HG03565 (cell line): Measurements from ENCODE around the gene SLC26A2.

Experiments
- ATAC-seq: cut with Tn5 transposase; IDR thresholded peaks from one replicate; pipeline ENCODE4 v1.9.1; 2021; ENCODE audit warnings: mild to moderate bottlenecking, moderate library complexity; ENCODE audit not compliant: unreplicated experiment

The SLC26A2 gene

GRCh38 chr5:149961186-149961685 lies 678 bp downstream of the SLC26A2 start:
- no peak for ATAC-seq

DNA sequence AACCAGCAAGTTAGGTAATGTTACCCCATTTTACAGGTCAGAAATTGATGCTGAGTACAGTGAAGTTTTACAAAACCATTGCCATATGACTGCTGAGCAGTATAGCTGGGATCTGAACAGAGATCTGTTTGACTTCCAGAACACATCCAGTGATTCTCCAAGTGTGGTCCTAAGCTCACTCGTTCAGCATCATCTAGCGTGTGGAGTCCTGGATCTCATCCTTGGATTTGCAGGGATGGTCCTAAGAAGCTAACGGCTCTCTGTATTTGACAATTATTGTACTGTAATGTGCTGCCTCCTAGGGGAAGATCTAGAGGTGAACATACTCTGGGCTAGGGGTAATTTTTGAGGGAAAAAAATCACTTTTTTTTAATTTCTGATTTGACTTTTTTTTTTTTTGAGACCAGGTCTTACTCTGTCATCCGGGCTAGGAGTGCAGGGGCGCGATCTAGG lies 1.4 kb downstream of the SLC26A2 start:
- no peak for ATAC-seq

GRCh38 chr5:149962601-149963300 lies 2.2 kb downstream of the SLC26A2 start:
- no peak for ATAC-seq

GRCh38 chr5:149963729-149964128 lies 3.2 kb downstream of the SLC26A2 start:
- no peak for ATAC-seq

- ATAC-seq: no peak
Observed at GRCh38 chr5:149966946-149967345, 6.4 kb downstream of the SLC26A2 start.

DNA sequence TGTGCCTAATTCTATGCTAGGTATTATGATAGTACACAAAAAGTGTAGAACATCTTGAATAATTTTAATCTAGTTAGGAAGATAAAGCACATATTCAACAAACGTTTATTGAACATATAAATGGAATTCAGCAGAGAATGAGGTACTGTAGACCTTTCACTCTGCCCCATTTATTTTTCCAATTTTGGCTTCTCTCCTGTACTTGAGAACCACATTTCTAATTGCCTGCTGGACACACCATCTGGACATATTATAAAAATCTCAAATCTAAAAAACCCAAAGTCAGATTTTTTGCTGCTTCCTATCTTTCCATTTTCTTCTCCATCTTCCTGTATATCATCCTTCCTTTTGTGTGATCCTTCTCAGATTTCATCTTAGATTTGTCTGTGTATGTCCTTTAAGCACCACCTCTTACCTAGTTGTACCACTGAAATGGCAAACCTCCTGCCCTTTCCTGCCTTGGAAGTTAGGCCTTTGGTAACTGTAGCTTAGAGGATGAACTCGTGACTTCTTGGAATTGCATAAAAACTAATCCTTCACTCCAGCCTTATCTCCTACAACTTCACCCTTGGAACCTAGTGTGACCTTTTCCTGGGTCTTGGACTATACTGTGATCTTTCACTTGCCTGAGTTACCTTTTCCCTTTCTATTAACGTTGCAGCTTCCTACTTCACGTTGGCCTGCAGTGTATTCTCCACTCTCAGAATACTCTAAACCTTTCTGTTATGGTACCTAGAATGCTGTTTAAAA lies 8.8 kb downstream of the SLC26A2 start:
- no peak for ATAC-seq

DNA sequence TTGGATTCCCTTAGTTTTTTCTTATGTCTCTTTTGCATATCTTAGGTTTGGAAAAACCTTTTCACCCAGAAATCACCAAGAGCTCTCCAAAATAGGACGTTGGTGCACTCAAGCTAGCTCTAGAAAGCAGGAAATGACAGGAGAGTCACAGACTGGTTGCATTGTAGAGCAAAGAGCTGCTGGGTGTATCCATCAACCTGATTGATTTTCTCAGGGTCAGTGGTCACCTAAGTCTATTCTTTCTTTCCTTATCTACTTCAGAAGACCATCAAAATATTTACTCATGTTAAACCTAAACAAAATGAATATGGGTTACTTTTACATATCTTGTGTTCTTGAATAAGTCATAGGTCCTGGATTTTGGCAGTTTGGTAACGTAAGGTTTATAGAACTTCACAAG lies 14.9 kb downstream of the SLC26A2 start:
- ATAC-seq: no peak

DNA sequence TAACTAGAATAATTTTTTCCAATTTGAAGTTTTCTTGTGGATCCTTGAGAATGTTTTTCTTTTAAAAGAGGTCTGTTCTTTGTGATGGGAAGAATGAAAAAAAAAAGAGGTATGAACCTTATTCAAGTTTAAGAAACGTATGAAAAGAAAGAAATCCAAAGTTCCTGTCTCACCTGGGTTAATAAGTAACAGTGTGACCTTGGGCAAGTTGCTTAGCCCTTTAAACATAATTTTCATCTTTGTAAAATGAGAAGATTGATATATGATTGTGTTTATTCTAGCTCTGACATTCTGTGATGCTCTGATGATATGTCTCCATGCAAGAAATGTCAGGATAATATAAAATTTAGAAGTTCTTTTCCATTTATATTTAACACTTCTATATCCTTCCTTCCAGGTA lies 19.3 kb downstream of the SLC26A2 start:
- no peak for ATAC-seq

GRCh38 chr5:149981206-149981605 lies 20.6 kb downstream of the SLC26A2 start:
- ATAC-seq: no peak

DNA sequence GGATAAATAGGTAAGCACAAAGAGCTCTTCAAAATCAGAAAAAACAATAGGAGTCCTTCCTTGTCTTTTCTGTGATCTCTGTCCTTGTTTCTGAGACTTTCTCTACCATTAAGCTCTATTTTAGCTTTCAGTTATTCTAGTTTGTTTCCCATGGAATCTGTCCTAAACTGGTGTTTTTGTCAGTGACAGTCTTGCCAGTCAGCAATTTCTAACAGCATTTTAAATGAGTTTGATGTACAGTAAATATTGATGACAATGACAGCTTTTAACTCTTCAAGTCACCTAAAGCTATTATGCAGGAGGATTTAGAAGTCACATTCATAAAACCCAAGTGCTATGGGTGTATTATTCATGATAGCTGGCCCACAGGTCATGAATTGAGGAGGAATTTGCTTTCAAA lies 21.9 kb downstream of the SLC26A2 start:
- ATAC-seq: no peak

GRCh38 chr5:149988126-149988525 lies 27.6 kb downstream of the SLC26A2 start:
- no peak for ATAC-seq

DNA sequence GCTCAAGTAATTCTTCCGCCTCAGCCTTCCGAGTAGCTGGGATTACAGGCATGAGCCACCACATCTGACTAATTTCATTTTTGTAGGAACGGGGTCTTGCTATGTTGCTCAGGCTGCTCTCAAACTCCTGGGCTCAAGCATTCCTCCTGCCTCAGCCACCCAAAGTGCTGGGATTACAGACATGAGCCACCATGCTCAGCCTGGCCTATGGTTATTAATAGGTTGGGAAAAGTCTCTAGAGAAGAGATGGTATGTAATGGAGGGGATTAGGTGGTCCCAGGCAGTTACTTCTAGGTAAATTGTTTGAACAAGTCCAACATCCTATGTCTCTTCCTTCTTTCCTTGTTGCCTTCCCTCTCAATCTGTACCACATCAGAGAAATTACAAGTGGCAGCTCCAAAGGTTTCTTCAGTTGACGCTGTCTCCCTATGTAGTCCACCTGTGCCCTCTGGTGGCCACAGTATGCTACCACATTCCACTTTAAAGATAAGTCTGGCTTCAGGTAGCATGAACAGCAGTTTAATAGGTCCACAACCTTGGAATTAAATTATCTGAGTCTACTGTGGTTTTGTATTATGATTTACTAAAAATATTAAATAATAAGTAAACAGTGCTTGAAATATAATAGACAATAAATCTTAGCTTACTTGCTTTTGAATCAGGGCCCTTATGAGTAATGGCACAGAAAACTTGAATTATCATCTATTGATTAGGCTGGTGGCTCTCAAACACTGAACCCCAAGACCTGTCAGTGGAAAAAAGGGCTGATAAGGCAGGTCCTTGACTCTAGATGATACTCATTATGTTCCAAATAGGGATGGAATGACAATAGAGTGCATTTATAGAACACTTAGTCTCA lies 30.2 kb downstream of the SLC26A2 start:
- no peak for ATAC-seq

DNA sequence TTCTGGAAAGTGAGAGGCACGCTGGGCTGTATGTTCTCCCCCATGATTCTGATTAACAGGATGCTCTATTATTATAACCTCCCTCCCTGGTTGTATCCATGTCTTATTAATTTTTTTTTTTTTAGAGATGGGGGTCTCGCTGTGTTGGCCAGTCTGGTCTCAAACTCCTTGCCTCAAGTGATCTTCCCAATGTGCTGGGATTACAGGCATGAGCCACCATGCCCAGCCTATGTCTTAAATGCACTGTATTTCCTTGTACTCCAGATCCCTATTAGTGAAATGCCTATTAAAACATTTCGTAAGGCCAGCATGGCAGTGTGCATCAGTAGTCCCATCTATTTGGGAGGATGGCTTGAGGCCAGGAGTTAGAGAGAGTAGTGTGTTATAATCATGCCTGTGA lies 32.9 kb downstream of the SLC26A2 start:
- no peak for ATAC-seq

DNA sequence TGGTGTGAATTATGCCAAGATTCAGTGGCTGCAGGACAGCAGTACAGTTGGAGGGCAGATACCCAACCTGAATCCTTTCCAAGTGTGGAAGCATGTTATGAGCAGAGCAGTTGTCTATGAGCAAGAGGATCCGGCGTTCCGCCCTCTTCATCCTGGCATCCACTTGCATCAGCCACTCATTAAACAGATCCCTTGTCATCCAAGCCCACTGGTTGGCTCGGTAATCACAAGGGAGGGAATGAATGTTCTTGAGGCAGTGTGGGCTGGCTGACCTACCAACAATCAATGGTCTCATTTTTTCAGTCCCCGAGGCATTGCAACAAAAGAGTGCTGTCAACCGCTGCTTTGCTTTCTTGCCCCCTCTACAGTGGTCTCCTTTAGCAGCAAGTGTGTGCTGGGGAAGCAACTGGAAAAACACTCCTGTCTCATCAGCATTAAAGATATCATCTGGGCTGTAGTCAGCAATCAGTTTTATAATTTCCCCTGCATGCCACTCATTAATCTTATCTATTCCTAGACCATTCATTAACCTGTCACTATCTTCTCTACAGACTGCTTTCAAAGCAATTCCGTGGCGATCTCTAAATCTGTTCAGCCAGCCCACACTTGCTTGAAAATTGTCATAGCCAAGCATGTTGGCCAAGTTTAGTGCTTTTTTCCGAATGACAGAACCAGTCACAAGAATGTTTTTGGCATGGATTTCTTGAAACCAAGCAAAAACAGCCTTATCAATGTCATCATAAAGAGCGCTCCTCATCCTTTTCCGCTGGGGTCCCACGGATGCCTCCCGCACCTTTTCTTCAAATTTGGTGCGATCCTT lies 35.0 kb downstream of the SLC26A2 start:
- ATAC-seq: no peak

GRCh38 chr5:149996205-149996890 lies 35.8 kb downstream of the SLC26A2 start:
- no peak for ATAC-seq

GRCh38 chr5:149998281-149998680 lies 37.7 kb downstream of the SLC26A2 start:
- ATAC-seq: no peak

- no peak for ATAC-seq
Observed at GRCh38 chr5:149999359-149999758, 38.8 kb downstream of the SLC26A2 start.

- ATAC-seq: no peak
Observed at GRCh38 chr5:149999866-150000255, 39.3 kb downstream of the SLC26A2 start.

DNA sequence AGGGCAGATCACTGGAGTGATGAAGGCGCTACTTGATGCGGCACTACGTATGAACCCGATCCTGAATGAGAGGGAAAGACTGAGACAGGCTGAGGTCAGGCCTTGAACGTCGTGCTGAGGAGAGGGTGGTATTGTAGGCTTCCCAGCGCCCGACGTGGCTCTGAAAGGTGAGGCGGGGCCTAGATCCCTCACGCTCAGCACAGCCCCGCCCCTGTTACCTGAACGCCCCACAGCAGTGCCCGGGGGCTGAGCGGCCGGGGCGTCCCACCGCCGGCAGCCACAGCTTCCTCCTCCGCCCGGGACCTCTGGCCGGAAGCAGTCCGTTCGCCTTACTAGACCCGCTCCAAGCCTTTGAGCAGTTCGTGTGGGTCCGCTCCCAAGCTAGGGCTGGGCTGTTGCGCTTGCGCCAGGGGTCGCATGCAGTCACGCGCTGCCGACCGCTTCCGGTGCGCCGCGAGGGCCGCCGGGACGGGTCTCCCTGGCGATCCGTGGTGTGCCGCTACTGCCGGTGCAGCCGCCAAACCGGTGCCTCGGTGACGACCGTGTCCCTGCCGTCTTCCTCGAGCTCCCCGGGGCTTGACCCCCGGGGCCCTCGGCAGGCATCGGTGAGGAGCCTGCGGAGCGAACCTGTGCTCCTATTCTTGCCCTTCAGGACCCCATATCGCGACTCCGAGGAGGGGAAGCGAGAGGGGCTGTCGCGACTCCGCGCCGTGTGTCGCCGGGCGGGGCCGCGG lies 39.9 kb downstream of the SLC26A2 start, which contains the start of the genes HMGXB3 and TIGD6:
Gene HMGXB3 (plus strand): TSS at position 484 of the 734 bp plus-strand sequence. CDS start 4,114 bp downstream, outside the sequence.
Gene TIGD6 (minus strand): TSS at position 399 of the 734 bp plus-strand sequence. CDS start 4,306 bp downstream, outside the sequence.
- peak; percentile 86 for ATAC-seq
